Tibial nerve (tissue), 4 donors: ENCODE measurements around the gene CCP110. TPM values are rescaled to one million over a fixed set of nuclear protein-coding genes. Genes with fewer than 3 reads are reported as not detected.
A peak's percentile ranks its signal among the peaks of the same experiment; 100 is the strongest.

Source experiments
- DNase-seq, 2 donors: peaks; one replicate each; pipeline ENCODE4 v3.0.0-alpha.2; 2019; ENCODE audit warnings: low spot score in 2 of 2
- H3K27ac ChIP-seq, 4 donors: fragments of 200-600 bp; sonication (generic) in 3 of 4; one replicate each; pipeline ENCODE4 v1.5.1; 2017 to 2019; ENCODE audit warnings: mild to moderate bottlenecking in 1 of 4
- H3K27me3 ChIP-seq, 2 donors: fragments of 200-600 bp; sonication (generic) in 1 of 2; one replicate each; pipeline versions ENCODE4 v1.5.1 to v1.6.0; 2017 to 2019
- H3K36me3 ChIP-seq, 3 donors: fragments of 200-600 bp; sonication (generic); one replicate each; pipeline ENCODE4 v1.5.1; 2018 to 2019
- H3K4me1 ChIP-seq, 4 donors: fragments of 200-600 bp; sonication (generic) in 3 of 4; one replicate each; pipeline ENCODE4 v1.5.1; 2017 to 2019
- H3K4me3 ChIP-seq, 4 donors: fragments of 200-600 bp; sonication (generic) in 3 of 4; one replicate each; pipeline ENCODE4 v1.5.1; 2017 to 2019; ENCODE audit warnings: mild to moderate bottlenecking in 1 of 4, moderate library complexity in 1 of 4
- H3K9me3 ChIP-seq, 4 donors: fragments of 200-600 bp; sonication (generic) in 3 of 4; one replicate each; pipeline ENCODE4 v1.5.1; 2017 to 2019
- EP300 ChIP-seq, 2 donors: sonication (generic); formaldehyde crosslinking; IDR thresholded peaks; one replicate each; pipeline ENCODE4 v1.6.1; 2017; ENCODE audit warnings: antibody characterized with exemption in 2 of 2, mild to moderate bottlenecking in 1 of 2
- POLR2A ChIP-seq, 2 donors: fragments of 450-650 bp; IDR thresholded peaks; one replicate each; pipeline ENCODE4 v1.6.1; 2017; ENCODE audit warnings: antibody characterized with exemption in 2 of 2, mild to moderate bottlenecking in 2 of 2, moderate library complexity in 2 of 2
- WGBS, 2 donors: methylation state at CpG; one replicate each; pipeline ENCODE4 v1.1.5; 2018; 5-methylcytosine and 5-hydroxymethylcytosine counted together
- total RNA-seq, 4 donors: library from RNA; depleted of rRNA; stranded (reverse); fragments of >200 nt; gene quantifications; one replicate each; pipeline ENCODE4 v1.1.0, GENCODE V29; 2016
- TF ChIP-seq, protein P1 (sequence below), 5 experiments: fragments of 200-600 bp in 3 of 5; fragments of 450-650 bp in 2 of 5; sonication (generic) in 3 of 5; IDR thresholded peaks; one replicate each; pipeline ENCODE4 v1.5.1; 2016 to 2019; ENCODE audit warnings: antibody characterized with exemption in 5 of 5, mild to moderate bottlenecking in 3 of 5, moderate library complexity in 2 of 5

Gene CCP110
- total RNA-seq, 4 donors from 2014 or later = 24.9 to 33.9 (median 27.2) TPM

DNA sequence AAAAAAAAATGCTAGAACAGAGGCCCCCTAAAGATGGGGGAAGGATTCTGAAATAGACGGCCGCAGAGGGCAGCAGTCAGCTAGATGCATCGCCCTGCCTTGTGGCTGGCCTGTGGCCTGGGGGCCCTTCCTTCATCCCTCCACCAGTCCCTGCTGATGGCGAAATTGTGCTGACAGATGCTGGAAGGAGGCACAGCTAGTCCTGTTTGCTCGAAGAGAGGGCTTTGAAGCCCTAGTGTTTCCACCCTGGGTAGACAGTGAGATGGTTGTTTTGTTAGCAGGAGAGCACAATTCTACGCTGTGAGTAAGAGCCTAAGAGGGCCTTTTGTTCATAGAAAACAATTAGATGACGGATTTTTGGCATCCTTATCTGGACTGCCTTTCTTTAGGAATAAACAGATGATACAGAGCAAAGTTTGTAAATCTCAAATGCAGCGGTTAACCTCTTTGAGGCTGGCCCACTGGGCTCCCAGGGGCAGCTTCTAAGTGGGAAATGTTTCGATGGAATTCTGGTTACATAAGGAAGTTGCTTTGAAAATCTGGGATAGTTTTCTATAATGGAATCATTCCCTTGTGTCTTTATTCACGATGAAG lies 54.7 kb downstream of the CCP110 start:
- DNase-seq = no peak
- H3K27ac ChIP-seq = peak overlapping the region; percentile 44 to 84 (median 68)
- peaks cover 0 to 99% (median 13%) of the 10 kb centered on the region in 3 donors for H3K36me3 ChIP-seq
- TF ChIP-seq POLR2A (IDR thresholded peaks at IDR 0.05) (no peak), EP300 (IDR thresholded peaks at IDR 0.05) (no peak)
- TF ChIP-seq, protein P1, sequence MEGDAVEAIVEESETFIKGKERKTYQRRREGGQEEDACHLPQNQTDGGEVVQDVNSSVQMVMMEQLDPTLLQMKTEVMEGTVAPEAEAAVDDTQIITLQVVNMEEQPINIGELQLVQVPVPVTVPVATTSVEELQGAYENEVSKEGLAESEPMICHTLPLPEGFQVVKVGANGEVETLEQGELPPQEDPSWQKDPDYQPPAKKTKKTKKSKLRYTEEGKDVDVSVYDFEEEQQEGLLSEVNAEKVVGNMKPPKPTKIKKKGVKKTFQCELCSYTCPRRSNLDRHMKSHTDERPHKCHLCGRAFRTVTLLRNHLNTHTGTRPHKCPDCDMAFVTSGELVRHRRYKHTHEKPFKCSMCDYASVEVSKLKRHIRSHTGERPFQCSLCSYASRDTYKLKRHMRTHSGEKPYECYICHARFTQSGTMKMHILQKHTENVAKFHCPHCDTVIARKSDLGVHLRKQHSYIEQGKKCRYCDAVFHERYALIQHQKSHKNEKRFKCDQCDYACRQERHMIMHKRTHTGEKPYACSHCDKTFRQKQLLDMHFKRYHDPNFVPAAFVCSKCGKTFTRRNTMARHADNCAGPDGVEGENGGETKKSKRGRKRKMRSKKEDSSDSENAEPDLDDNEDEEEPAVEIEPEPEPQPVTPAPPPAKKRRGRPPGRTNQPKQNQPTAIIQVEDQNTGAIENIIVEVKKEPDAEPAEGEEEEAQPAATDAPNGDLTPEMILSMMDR (IDR thresholded peaks at IDR 0.05) = peak in 2 of 5 experiments; percentile 21 to 23
- H3K4me3 ChIP-seq = no peak overlapping the region
- WGBS, 2 donors = 43 to 50% methylated on average over 10 of the region's 10 CpGs
- H3K9me3 ChIP-seq = no peaks in the 10 kb centered on the region
- no peaks in the 10 kb centered on the region for H3K27me3 ChIP-seq
- peaks cover 0 to 12% (median 2%) of the 10 kb centered on the region in 4 donors for H3K4me1 ChIP-seq

DNA sequence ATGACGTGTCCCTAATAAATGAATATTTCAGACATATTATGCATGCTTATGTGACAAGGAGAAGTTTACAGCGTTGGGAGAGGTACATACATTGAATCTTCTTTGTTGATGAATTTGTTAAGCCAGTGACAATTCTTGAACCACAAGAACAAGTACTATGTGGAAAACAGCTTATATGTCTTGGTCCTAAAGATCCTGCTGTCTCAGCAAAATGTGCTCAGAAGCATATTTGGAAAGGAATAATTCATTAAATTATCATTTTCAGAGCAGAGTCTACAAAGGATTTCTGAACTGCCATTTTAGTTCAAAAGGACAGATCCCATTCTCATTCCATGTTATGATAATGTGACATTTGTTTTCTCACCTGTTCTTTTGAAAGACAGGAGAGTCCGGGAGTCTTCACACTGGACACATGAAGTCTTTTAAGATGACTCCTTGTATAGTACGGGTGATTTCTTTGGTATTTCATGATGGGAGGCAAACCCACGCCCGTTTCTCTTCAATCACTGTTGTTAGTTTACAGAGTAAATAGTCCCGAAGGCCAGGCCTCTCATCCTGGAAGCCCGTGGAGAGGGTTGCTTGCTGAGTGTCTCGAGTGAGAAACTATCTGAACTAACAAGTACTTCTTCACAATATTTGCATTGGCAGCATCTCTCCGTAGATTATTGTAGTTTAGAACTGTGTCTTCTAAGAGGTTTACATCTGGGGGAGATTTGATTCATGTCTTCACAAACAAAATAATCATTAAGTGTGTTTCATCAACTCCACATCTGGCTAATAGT lies 58.5 kb downstream of the CCP110 start:
- WGBS, 2 donors = 69 to 76% methylated on average over 10 of the region's 10 CpGs
- H3K9me3 ChIP-seq = no peaks in the 10 kb centered on the region
- peaks cover 0 to 86% (median 10%) of the 10 kb centered on the region in 3 donors for H3K36me3 ChIP-seq
- H3K27ac ChIP-seq = no peak overlapping the region
- peaks cover 0 to 12% (median 2%) of the 10 kb centered on the region in 4 donors for H3K4me1 ChIP-seq
- no peak for DNase-seq
- H3K4me3 ChIP-seq = no peak overlapping the region
- H3K27me3 ChIP-seq = no peaks in the 10 kb centered on the region
- no peak for TF ChIP-seq EP300 (IDR thresholded peaks at IDR 0.05)
- TF ChIP-seq POLR2A (IDR thresholded peaks at IDR 0.05) = no peak
- TF ChIP-seq, protein P1 (IDR thresholded peaks at IDR 0.05) = no peak

DNA sequence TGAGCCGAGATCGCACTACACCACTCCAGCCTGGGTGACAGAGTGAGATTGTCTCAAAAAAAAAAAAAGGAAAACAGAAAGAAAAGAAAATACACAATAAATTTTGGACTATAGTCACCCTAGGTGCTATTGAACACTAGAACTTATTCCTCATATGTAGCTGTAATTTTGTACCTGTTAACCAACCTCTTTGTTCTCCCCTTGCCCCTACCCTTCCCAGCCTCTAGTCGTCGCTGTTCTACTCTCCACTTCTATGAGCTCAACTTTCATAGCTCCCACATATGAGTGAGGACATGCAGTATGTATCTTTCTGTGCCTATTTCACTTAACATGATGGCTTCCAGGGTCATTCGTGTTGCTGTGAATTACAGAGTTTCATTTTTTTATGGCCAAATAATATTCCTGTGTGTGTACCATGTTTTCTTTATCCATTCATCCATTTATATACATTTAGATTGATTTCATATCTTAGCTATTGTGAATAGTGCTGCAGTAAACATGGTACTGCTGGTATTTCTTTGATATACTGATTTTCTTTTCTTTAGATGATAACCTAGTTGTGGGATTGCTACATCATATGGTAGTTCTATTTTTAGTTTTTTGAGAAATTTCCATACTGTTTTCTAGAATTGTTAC lies 60.0 kb downstream of the CCP110 start:
- no peak for DNase-seq
- WGBS, 2 donors = 63 to 69% methylated on average over 5 of the region's 5 CpGs
- TF ChIP-seq POLR2A (IDR thresholded peaks at IDR 0.05) = no peak
- TF ChIP-seq, protein P1 (IDR thresholded peaks at IDR 0.05) = peak; percentile 54 to 75 (median 60)
- no peak overlapping the region for H3K27ac ChIP-seq
- H3K36me3 ChIP-seq = peaks cover 0 to 71% (median 10%) of the 10 kb centered on the region in 3 donors
- H3K27me3 ChIP-seq = no peaks in the 10 kb centered on the region
- no peak overlapping the region for H3K4me3 ChIP-seq
- H3K9me3 ChIP-seq = no peaks in the 10 kb centered on the region
- H3K4me1 ChIP-seq = peaks cover 0 to 8% (median 2%) of the 10 kb centered on the region in 4 donors

DNA sequence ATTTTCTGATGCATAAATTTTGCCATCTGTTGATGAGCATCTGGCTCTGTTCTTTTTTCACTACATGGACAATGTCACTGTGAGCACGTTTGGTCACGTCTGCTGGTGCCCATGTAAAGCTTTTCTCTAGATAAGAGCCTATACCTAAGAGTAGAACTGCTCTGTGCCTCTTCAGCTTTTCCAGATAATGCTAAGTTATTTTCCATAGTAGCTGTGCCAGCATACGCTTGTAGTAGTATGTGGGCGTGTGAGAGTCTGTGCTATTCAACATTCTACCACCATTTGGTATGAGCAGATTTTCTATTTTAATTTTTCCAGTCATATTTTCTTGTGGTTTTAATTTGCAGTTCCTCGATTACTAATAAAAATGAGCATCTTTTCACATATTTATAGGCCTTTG lies 64.9 kb downstream of the CCP110 start:
- H3K36me3 ChIP-seq = peaks cover 0 to 57% (median 9%) of the 10 kb centered on the region in 3 donors
- peak overlapping the region in 2 of 4 donors; percentile 50 to 53 for H3K27ac ChIP-seq
- H3K4me3 ChIP-seq = no peak overlapping the region
- DNase-seq = no peak
- no peaks in the 10 kb centered on the region for H3K9me3 ChIP-seq
- H3K27me3 ChIP-seq = no peaks in the 10 kb centered on the region
- peaks cover 0 to 15% (median 0%) of the 10 kb centered on the region in 4 donors for H3K4me1 ChIP-seq
- WGBS, 2 donors = 52 to 58% methylated on average over 5 of the region's 5 CpGs
- no peak for TF ChIP-seq EP300 (IDR thresholded peaks at IDR 0.05)
- TF ChIP-seq POLR2A (IDR thresholded peaks at IDR 0.05) = no peak
- TF ChIP-seq, protein P1 (IDR thresholded peaks at IDR 0.05) = peak in 1 of 5 experiments; percentile 17
